Frontal cortex (tissue), 4 donors: ENCODE data around the gene IVD. TPM values are rescaled to one million over a fixed set of nuclear protein-coding genes. Genes with fewer than 3 reads are reported as not detected.

Experiments used
- DNase-seq, 2 donors: peaks; one replicate each; pipeline ENCODE4 v3.0.0; 2012; ENCODE audit warnings: low spot score in 2 of 2
- FAIRE-seq: peaks from 2 replicates; lab custom pipeline; 2012; peaks lifted over from hg19 to GRCh38; lab: Jason Lieb, UNC
- total RNA-seq: library from RNA; depleted of rRNA; stranded (reverse); fragments of >200 nt; gene quantifications from one replicate; pipeline ENCODE4 v1.2.3, GENCODE V29; 2014
- donor health status: control.
- donor health status: control.
- donor health status: control.

IVD gene
- total RNA-seq, 1 donor from 2014 or later, result 15.1 TPM

GRCh38 chr15:40436116-40436891 is 30.7 kb downstream of the IVD start:
- FAIRE-seq, result no peak
- peak in 1 of 2 donors; percentile 76 for DNase-seq

- FAIRE-seq, result no peak
- no peak for DNase-seq
These were observed 31.5 kb downstream of the IVD start for GRCh38 chr15:40436892-40437751.

GRCh38 chr15:40437752-40438687 is 32.4 kb downstream of the IVD start:
- no peak for FAIRE-seq
- DNase-seq, result no peak

GRCh38 chr15:40438712-40439111 is 33.1 kb downstream of the IVD start:
- no peak for FAIRE-seq

GRCh38 chr15:40439461-40439959 is 33.9 kb downstream of the IVD start:
- FAIRE-seq (no peak), DNase-seq (no peak)

More at GRCh38 chr15:40438712-40439111, 33.1 kb downstream of the IVD start:
- no peak for DNase-seq

DNA sequence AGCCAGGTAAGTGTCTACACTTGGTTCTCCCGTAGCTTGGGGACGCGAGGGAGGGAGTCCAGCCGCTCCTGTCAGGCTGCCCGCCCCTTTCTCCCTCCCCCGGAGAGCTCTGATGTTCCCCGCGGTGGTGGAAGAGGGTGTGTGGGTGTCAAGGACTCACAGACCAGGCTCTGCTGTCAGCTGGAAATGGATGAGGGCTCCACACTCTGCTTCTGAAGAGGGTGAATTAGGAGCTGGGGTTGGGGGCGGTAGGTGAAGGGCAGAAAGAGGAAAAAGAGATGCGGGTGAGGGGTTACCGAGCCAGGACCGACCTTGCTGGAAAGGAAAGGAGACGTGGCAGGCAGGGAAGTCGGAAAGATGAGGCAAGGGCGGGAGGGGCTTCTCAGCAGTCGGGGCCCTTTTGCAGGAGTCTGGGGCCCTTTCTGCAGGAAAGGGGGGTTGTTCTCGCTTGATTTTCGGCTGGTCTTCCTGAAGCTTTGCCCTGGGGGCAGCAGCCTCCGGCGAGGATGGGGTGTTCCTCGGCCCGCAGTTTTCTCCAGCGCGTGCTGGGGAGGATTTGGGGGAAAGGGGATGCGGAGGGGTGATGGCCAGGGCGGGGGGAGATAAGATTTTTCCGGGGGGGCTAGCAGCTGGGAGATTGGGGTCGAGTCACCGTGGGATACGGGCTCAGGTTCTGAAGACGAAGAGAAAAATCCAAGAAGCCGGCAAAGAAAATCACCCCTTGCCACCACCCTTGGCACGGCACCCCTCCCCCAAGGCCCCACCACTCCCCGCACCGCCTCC is 34.6 kb downstream of the IVD start:
- peak in 1 of 2 donors; percentile 57 for DNase-seq
- FAIRE-seq, result no peak

DNA sequence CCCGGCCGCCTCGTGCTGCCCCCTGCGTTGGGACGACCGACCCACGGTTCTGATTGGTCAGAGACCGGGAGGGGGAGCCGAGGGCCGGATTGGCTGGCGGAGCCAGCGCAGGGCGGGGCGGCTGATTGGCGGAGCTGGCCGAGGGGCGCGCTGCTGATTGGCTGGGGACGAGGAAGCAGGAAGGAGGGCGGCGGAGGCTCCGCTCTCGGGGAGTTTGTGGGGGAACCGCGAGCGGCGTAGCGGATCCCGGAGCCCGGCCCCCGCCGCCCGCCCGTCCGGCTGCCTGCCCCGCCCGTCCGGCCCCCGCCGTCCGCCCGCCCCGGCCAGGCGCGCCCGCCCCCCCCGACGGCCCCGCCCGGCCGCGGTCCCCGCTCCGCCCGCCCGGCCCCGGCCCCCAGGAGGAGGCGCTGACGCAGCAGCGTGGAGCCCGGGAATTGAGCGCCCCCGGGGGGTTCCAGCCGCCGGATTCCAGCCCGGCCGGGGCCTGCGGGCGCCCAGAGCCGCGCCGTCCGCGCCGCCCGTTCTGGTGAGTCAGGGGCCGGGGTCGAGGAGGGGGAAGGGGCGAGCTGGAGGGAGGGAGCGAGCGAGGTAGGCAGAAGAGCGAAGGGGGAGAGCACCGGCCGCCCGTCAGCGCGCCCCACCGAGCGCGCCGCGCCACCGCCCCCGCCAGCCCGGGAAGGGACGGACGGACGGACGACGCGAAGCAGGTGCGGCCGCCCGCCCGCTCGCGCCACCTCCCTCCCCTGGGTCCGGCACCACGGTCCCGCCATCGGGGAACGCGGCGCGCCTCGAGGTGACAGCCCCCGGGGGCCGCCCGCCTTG is 35.4 kb downstream of the IVD start, which contains the start of gene BAHD1:
Gene BAHD1, plus strand, starts transcription at position 211 of the 822 bp plus-strand sequence. CDS start 17,512 bp downstream, outside the sequence.
- DNase-seq (peak; percentile 100), FAIRE-seq (no peak)

DNA sequence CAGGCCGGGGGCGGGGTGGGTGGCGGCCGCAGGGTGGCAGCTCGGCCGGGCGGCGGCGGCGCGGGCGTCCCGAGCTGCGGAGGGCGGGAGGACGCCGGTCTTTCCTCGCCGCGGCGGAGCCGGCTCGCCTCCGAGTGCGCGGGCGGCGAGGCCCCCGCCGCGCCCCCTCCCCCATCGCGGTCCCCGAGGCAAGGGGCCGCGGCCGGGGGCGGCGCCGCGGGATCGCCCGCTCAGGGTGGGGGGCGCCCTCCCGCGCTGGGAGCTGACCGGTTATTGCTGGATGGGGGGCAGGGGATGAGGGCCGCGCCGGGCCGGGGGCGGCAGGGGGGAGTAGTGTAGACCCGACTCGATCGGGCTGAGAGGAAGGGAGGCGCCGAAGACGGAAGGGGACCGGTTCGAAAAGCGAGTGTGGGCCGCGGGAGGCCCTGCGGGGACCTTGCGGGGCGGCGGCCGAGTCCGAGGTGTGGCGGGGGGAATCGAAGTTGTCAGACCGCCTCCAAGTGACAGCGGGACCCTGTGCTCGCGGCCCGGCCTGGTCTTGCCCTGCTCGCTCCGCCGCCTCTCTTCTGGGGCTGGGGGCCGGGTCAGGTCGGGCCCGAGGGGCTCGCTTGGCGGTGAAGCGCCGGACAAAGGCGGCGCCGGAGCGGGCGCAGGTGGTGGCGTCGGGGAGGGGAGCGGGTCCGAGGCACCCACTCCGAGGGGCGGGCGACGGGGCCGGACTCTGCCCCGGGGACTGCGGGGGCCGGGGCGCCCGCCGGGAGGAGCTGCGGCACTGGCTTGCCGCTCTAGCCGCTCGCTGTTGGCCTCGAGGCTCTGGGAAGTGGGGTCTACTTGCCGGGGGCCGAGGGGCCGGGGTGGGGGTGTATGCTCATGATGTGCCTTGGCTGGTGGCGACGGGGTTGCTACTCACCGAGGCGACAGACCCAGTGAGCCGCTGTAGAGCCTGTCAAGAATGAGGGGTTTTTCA is 36.3 kb downstream of the IVD start:
- DNase-seq, result no peak

DNA sequence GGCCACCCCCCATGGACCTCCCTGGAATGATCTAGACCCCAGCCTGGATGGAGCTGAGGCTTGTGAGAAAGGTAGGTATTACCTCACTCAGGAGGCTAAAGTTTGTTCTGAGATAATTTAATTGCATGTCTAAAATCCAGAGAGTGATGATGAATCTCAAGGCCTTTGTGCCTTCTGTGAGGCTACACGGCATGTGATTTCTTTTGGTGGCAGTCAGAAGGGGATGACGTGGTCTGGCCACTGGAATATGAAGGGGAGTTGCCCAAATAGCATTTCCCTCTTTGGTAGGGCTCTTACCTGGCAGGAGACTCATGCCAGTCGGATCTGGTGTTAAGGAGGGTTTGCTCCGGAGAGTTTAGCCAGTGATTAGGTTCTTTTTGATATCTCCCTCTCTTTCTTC is 37.7 kb downstream of the IVD start:
- no peak for FAIRE-seq
- DNase-seq, result no peak

More for the DNA sequence above, 36.3 kb downstream of the IVD start:
- no peak for FAIRE-seq

GRCh38 chr15:40443846-40444245 is 38.3 kb downstream of the IVD start:
- DNase-seq, result no peak
- no peak for FAIRE-seq

- DNase-seq, result no peak
- no peak for FAIRE-seq
These were observed 39.1 kb downstream of the IVD start for GRCh38 chr15:40444736-40445135.

GRCh38 chr15:40445421-40445922 is 39.9 kb downstream of the IVD start:
- no peak for FAIRE-seq

DNA sequence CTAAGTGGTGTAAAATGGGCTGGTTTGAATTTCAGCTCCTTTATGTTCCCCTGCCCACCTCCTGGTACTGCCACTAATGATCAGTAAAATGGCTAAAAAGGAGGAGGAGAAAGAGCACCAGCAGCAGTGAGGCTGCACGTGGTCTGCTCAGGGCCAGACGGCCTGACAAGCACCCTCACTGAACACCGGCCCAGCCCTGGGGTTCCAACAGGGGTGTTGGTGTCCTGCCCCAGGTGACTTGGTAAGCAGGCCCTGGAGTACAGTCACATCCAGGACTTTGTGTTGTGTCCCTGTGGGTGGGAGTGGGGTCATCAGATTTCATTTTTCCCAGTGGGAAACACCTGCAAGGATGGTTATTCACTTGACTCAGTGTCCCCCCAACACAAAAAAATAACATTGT is 40.5 kb downstream of the IVD start:
- DNase-seq (no peak), FAIRE-seq (no peak)

More at GRCh38 chr15:40445421-40445922, 39.9 kb downstream of the IVD start:
- DNase-seq, result no peak

- FAIRE-seq (no peak), DNase-seq (no peak)
These were observed 42.8 kb downstream of the IVD start for GRCh38 chr15:40448354-40448753.

- no peak for DNase-seq
- FAIRE-seq, result no peak
These were observed 43.7 kb downstream of the IVD start for GRCh38 chr15:40449275-40449674.

DNA sequence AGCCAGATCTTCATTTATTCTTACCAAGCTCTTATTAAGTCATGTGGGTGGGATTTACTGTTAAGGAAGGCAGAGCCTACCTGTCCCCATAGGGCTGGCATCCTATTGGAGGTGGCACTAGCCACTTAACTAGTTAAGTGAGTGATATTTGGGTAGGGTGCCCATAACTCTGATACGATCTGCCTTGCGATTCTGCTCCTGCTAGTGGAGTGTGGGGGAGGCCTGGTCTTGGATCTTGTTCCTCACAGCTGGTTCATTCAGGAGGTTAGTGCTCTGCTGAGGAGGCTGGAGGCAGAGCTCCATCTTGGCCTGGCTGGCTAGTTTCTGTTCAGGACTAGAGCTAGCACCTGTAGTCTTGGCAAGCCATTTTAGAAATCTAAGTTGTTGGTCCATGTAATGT is 44.5 kb downstream of the IVD start:
- DNase-seq (no peak), FAIRE-seq (no peak)
